SK-N-DZ (cell line): ENCODE results near the gene SUV39H1.
A peak's percentile ranks its signal among the peaks of the same experiment; 100 is the strongest.

Experiments used
- DNase-seq: peaks from one replicate; pipeline ENCODE4 v3.0.0-alpha.2; 2015; ENCODE audit warnings: low spot score

The SUV39H1 gene

DNA sequence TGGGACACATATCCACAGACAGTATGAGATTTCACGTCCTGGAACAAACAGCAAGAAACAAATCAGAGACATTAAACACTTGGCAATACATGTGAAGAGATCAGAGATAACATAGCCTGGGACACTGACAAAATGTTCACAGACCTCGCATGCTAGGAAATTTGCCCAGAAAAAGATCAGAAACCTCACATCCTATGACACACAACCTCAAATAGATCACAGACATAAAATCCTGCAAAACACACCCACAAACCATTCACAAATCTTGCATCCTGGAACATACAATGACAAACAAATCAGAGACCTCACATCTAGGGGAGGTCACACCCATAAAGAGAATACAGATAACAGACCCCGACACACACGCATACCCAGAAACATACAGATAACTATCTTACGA lies 18.0 kb downstream of the SUV39H1 start:
- DNase-seq = no peak

DNA sequence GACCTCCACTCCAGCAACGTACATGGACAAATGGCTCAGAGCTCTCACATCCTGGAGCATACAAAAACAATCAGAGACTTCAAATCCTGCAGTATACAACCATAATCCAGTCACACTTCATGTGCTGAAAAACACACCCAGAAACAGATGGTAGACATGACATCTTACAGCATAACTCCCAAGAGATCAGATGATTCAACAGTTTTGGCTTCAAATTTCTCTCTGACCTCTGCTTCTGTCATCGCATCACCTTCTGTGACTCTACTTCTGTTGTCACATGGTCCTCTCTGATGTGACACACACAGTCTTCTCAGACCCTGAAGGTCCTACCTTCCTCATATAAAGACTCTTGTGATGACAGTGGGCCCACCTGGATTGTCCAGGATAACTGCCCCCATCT lies 18.5 kb downstream of the SUV39H1 start:
- no peak for DNase-seq

DNA sequence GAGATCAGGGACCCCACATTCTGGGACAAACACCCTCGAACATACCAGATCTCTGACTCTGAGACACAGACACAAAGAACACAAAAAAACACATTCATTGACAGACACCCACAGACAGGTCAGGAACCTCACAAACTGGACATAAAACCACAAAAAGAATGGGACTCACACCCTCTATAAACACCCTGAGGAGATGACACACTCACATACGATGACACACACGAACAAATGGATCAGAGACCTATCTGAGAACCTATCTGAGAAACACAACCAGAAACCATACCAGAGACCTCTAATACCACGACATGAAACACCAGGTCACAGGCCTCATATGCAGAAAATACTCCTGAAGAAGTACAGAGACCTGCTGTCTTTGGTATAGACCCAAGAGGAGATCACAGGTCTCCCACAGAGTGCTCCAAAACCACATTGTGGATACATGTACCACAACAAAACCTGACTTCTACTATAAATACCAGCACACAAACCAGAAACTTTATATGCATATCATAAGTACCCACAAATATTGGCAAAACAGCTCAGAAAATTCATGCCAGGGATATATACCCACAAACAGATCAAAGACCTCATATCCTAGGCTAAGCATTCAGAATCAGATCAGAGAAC lies 19.5 kb downstream of the SUV39H1 start:
- no peak for DNase-seq

DNA sequence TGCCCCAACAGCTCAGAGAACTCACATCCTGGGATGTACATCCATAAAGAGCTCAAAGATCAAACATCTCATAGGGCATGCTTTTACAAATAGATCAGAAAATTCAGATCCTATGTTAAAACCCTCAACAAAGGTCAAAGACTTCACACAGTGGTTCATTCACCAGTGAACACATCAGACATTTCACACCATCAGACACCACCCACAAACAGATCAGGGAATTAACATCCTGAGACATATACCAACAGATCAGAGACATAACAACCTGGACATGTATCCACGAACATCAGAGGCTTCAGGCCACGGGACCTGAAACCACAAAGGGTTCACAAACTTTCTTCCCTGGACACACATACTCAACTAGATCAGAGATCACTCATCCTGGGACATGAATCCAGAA lies 23.4 kb downstream of the SUV39H1 start:
- DNase-seq = no peak

DNA sequence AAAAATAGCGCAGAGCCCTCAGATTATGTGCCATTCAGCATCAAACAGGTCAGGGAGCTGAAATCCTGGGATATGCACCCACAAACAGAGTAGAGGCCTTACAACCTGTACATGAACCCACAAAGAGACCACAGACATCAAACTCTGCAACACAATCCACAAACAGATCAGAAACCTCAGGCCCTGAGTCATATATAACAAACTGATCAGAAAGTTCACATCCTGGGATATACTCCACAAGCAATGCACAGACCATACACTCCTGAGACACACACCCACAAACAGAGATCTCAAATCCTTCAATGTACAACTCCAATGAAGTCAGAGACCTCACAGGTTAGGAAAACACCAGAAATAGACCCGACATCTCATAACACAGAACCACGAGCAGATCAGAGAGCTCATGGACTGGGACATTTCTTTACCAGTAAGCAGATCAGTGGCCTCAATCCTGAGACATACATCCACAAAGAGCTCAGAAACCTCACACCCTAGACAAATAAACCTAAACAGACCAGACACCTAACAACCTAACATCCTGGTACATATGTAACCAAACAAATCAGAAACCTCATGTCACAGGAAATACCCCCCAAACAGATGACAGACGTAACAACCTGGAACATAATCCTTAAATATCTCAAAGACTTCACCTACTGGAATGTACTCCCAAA lies 24.2 kb downstream of the SUV39H1 start:
- DNase-seq = no peak

DNA sequence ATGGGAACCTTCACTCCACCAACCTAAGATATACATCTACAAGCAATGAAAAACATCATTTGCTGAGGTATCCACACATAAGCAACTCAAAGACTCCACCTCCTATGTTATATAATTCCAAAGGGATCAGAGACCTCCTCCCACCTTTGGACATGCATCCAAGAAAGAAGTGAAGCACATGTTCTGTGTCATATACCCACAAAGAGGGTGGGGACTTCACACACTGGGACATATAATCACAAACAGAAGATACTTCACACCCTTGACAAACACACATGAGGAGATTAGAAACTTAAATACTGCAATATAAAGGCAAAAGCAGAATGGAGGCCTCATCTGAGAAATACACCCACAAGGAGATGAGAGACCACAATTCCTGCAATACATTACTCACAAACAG lies 25.4 kb downstream of the SUV39H1 start:
- no peak for DNase-seq

DNA sequence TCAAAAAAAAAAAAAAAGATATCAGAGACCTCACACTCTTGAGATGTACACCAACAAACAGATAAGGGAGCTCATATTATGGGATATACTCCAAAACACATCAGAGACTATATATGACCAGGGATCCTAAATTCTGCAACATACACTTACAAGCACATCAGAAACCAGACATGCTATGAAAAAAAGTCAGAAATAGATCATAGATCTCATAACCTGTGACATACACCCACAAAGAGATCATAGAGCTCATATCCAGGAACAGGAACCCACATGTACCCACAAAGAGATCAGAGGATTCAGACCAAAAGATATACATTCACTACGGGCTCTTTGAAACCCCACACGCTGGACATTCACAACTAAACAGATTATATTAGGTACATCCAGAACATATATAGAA lies 30.1 kb downstream of the SUV39H1 start:
- no peak for DNase-seq

DNA sequence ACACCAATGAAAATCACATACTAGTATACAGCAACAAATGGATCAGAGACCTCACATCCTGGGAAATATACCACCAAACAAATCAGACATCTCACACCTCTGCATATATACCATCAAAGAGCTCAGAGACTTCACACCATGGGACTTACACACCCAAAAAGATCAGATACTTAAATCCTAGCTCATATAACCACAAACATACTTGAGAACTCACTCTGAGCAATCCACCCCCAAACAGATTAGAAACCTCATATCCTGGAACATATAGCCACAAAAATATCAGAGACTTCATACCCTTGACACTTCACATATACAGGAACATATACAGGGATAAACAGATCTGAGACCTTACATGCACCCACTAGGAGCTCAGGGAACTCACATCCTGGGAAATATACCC lies 32.1 kb downstream of the SUV39H1 start:
- DNase-seq = no peak

DNA sequence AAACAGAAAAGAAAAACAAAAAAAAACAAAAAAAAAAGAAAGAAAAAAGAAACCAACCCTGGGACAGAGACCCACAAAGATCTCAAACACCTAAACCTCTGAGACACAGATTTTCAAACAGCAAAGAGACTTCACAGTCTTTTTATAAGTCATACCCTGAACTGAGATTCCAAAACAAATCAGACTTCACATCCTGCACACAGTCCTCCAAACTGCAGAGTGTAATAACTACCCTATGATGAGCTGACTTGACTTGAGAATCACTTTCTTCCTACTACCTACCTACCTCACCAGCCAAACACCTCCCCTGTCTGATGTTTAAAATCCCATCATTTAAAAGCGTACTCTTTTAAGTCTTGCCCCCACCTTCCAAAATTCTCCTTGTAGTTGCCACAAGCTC lies 39.8 kb downstream of the SUV39H1 start:
- no peak for DNase-seq

DNA sequence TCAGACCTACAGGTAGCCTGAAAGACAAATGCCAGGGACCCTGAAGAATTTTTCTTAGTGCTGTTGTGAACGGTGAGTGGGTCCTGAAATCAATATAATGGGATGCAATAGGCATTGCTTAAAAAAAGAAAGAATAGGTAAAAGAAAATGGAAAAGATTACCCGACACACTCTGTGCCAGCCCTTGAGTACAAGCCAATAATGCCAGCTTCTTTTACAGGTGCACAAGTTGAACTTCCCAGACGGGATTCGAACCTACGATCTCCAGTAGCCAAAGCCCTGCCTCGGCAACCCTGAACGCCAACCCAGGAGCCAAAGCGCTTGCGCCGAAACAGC lies 40.3 kb downstream of the SUV39H1 start:
- DNase-seq = no peak

DNA sequence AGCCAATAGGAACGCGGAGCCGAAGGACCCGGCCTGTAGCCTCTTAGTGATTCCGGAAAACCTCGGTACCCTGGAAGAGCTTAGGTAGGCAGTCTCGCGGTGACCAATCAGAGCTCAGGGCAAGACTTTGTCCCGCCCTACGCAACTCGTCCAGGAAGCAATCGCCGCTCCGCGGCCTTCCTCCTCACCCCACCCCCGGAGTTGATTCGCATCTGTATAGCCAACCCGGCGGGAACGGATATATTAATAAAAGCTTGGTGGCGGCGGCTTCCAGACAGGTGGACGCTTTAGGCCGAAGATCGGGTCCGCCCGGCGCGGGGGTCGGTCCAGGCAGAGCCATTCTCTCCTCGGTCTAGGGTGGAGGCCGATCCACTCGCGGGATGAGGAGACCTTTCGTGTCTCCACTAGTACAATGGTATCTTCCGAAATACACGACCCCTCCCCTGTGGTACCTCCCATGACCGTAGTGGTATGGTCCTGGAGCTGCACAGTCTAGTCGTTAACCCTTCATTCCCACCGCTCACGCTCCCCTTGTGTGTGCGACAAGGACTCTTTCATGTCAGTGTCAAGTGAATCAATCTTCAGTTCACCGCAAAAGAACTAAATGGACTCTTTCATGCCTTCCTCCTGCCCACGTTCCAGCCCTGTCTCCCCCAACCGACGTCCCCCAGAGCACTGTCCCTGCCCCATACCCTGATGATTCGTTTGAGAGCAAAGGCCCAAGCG lies 40.8 kb downstream of the SUV39H1 start:
- peak; percentile 98 for DNase-seq

DNA sequence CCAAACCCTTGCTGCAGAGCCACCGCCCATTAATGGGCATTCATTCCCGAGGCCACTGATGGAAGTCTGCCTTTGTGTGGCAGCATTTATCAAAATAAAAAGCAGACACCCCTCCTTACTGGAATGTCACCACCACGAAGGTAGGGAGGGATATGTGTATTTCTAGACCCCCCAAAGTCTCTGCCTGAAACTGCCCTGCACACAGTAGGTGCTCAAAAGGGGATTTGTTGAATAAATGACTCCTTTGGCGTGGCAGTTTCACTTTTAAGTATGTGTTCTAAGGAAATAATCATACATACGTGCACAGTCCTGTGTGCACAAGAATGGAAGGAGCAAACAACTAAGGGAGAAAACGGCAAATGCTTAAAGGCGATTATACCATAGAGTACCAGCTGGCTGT lies 41.4 kb downstream of the SUV39H1 start:
- no peak for DNase-seq

DNA sequence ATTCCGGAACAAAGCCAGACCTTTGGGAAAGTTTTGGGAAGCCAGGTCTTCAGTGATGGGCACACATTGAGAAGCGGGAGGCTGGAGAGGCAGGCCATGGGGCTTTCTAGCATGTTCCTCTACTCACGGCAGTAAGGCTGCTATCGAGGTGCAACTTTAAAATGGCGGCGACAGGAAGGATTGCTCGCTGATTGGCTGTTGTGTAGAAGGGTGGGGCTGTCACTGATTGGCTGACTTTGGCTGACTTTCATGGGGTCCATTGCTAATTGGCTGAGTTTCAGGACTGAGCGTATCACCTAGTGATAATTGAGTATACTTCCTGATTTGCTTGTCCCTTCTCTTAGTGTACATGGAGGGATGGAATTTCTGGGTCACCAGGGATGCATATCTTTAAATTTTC lies 45.3 kb downstream of the SUV39H1 start:
- DNase-seq = no peak

DNA sequence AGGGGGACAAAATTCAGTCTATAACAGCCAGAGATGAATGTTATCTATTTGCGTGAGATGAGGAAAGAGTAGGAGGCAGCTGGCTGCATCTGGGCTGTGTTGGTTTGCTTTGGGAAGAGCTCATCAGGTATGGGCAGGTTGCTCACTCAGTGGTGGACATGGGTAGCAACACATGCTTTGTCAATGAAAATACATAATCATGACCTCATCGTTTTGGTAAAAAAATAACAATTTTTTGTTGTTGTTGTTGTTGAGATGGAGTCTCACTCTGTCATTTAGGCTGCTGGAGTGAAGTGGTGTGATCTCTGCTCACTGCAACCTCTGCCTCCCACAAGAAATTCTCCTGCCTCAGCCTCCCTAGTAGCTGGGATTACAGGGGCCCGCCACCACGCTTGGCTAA lies 48.7 kb downstream of the SUV39H1 start:
- DNase-seq = no peak

DNA sequence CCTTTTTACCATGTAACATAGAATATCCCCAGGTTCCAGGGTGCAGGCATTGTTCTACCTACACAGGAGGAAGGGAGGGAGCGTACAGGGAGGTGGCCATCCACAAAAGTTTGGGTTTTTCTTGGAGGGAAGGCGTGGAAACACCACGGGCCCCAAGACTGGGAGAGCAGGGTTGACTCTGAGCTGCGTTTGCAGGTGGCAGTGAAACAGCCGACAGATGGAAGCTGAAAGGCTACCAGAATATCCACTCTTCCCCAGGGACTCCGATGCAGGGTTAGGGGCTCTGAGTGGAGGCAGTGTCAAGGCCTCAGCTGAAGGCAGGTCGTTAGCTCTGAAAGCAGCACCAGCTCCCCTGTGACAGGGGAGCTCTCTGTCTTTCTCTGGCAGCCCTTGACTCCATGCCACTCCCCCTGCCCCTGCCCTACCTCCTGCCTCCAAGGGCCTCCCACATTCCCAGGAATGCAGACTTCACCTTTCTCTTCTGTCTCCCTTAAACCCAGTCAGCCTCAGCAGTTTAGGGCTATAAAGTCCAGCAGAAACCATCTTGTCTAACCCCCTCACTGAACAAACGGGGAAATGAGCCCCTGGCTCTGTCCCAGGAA lies 51.0 kb downstream of the SUV39H1 start:
- DNase-seq = no peak

DNA sequence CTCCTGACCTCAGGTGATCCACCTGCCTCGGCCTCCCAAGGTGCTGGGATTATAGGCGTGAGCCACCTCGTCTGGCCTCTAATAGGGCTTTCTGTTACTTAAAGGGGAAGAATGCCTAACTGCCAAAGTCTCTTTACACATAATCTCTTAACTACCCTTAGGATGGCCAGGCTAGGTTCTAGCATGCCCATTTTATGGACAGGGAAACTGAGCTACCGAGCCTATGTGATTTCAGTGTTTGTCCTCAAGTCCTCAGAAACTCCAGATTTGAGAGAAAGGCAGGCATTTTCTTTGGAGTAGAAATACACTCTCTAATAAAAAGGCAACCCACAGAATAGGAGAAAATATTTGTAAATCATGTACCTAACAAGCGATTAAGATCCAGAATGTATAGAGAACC lies 52.6 kb downstream of the SUV39H1 start:
- no peak for DNase-seq

DNA sequence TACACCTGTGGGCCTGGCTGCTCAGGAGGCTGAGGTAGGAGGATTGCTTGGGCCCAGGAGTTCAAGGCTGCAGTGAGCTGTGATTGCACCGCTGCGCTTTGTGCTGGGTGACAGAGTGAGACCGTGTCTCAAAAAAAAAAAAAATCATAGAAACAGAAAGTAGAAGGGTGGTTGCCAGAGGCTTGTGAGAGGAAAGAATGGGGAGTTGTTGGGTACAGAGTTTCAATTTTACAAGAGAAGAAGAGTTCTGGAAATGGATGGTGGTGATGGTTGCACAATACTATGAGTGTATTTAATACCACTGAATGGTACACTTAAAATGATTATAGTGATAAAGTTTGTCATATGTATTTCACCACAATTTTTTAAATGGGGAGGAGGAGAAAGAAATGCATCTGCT lies 54.8 kb downstream of the SUV39H1 start:
- no peak for DNase-seq

DNA sequence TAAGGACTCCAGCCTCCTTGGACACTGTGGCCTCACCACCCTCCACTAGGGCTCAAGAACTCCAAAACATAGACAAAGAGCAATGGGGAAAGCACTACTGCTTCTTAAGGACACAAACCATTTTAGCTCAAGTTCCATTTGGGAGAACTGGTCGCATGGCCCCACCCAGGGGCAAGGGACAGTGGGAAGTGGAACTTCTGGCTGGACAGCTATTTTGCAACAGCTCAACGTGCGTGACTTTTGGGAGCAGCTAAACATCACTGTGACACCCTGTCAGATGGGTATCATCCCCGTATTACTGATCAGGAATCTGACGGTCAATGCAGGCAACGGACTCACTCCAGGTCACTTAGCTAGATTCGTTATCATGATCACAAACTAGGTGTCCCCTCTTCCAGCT lies 56.0 kb downstream of the SUV39H1 start:
- DNase-seq = no peak

DNA sequence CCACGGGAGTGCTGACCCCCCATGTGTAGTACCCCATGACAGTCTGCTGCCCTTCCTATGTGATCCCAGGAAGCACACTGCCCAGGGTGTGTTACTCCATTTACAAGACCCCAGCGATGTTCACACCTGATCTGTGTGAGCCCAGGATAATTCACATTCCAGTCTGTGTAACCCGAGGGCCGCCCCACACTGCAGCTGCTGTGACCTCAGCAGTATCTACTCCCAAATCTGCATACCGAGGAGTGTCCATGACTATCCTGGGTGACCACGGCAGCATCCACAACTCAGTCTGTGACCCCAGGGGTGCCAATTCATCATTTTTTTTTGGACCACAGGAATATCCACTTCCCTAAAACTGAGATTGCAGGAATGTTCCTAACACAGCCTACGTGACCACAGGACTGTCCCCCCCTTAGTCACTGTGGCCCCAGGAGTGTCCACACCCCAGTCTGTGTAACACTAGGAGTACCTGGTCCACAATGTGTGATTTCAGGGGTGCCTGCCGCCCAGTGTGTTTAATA lies 57.2 kb downstream of the SUV39H1 start:
- no peak for DNase-seq

DNA sequence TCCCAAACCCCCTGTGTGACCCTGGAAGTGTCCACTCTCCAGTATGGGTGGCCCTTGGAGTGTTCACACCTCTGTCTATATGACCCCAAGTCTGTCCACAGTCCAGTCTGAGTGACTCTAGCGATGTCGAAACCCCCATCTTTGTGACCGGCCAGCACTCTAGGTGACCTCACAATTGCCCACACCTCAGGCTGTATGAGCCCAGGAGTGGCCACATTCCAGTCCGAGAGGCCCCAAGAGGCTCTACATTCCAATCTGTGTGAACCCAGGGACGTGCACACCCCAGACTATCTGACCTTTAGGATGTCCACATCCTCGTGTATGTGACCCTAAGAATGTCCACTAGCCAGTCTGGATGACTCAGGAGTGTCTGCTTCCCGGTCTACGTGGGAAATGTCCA lies 57.7 kb downstream of the SUV39H1 start:
- DNase-seq = no peak
